Mesothelial cell of epicardium (in vitro differentiated cells): ENCODE data around the gene LAMA2. TPM values are rescaled to one million over a fixed set of nuclear protein-coding genes. Genes with fewer than 3 reads are reported as not detected.

Experiments
- DNase-seq, 2 experiments: peaks; one replicate each; pipeline ENCODE4 v3.0.0; 2021; ENCODE audit warnings: low spot score in 2 of 2; ENCODE audit not compliant: unreplicated experiment in 2 of 2
- H3K27ac Mint-ChIP-seq: 2 replicates; pipeline ENCODE4 v1.8.0; 2021; ENCODE audit warnings: mixed read lengths
- H3K27me3 Mint-ChIP-seq: 2 replicates; pipeline ENCODE4 v1.8.0; 2021; ENCODE audit warnings: low read depth, mixed read lengths
- H3K36me3 Mint-ChIP-seq: 2 replicates; pipeline ENCODE4 v1.8.0; 2021; ENCODE audit warnings: mixed read lengths
- H3K4me1 Mint-ChIP-seq: 2 replicates; pipeline ENCODE4 v1.8.0; 2021; ENCODE audit warnings: mixed read lengths
- H3K4me3 Mint-ChIP-seq: 2 replicates; pipeline ENCODE4 v1.8.0; 2021; ENCODE audit warnings: mild to moderate bottlenecking, moderate library complexity, mixed read lengths
- H3K9me3 Mint-ChIP-seq: 2 replicates; pipeline ENCODE4 v1.8.0; 2021; ENCODE audit warnings: mixed read lengths
- CTCF ChIP-seq: fragments of 200-600 bp; sonication (generic); IDR thresholded peaks from one replicate; pipeline ENCODE4 v1.5.0; 2021; ENCODE audit warnings: antibody characterized with exemption; ENCODE audit not compliant: unreplicated experiment
- total RNA-seq: library from RNA; stranded (reverse); gene quantifications from 3 replicates; pipeline ENCODE4 v1.2.1, GENCODE V29; 2021

LAMA2 gene
- total RNA-seq, 1 donor from 2014 or later = 63.2 TPM

- H3K27me3 Mint-ChIP-seq = no peaks in the 10 kb centered on the region
- no peak overlapping the region for H3K4me3 Mint-ChIP-seq
- no peaks in the 10 kb centered on the region for H3K9me3 Mint-ChIP-seq
- no peak for TF ChIP-seq CTCF
- H3K27ac Mint-ChIP-seq = no peak overlapping the region
- H3K4me1 Mint-ChIP-seq = peaks cover 13% of the 10 kb centered on the region
- DNase-seq = no peak
- peaks cover 2% of the 10 kb centered on the region for H3K36me3 Mint-ChIP-seq
These were observed 468.9 kb downstream of the LAMA2 start for GRCh38 chr6:129351807-129352206.

GRCh38 chr6:129353067-129353466 is 470.1 kb downstream of the LAMA2 start:
- no peaks in the 10 kb centered on the region for H3K27me3 Mint-ChIP-seq
- no peak overlapping the region for H3K27ac Mint-ChIP-seq
- no peaks in the 10 kb centered on the region for H3K9me3 Mint-ChIP-seq
- H3K4me3 Mint-ChIP-seq = no peak overlapping the region
- H3K36me3 Mint-ChIP-seq = no peaks in the 10 kb centered on the region
- DNase-seq = no peak
- H3K4me1 Mint-ChIP-seq = peaks cover 13% of the 10 kb centered on the region
- TF ChIP-seq CTCF = no peak

GRCh38 chr6:129356129-129356528 is 473.2 kb downstream of the LAMA2 start:
- DNase-seq = no peak
- Mint-ChIP-seq H3K4me1 (peaks cover 23% of the 10 kb centered on the region), H3K27me3 (no peaks in the 10 kb centered on the region), H3K36me3 (no peaks in the 10 kb centered on the region), H3K9me3 (no peaks in the 10 kb centered on the region), H3K4me3 (no peak overlapping the region), H3K27ac (no peak overlapping the region)
- no peak for TF ChIP-seq CTCF

- H3K27ac Mint-ChIP-seq = no peak overlapping the region
- no peak overlapping the region for H3K4me3 Mint-ChIP-seq
- H3K36me3 Mint-ChIP-seq = peaks cover 7% of the 10 kb centered on the region
- peaks cover 4% of the 10 kb centered on the region for H3K9me3 Mint-ChIP-seq
- H3K4me1 Mint-ChIP-seq = peaks cover 15% of the 10 kb centered on the region
- H3K27me3 Mint-ChIP-seq = no peaks in the 10 kb centered on the region
- TF ChIP-seq CTCF = no peak
- DNase-seq = no peak
These were observed 477.1 kb downstream of the LAMA2 start for GRCh38 chr6:129359811-129360681.

GRCh38 chr6:129360682-129360955 is 477.7 kb downstream of the LAMA2 start:
- H3K27me3 Mint-ChIP-seq = no peaks in the 10 kb centered on the region
- no peak overlapping the region for H3K27ac Mint-ChIP-seq
- TF ChIP-seq CTCF = no peak
- no peak overlapping the region for H3K4me3 Mint-ChIP-seq
- DNase-seq = no peak
- H3K9me3 Mint-ChIP-seq = peaks cover 4% of the 10 kb centered on the region
- peaks cover 15% of the 10 kb centered on the region for H3K4me1 Mint-ChIP-seq
- peaks cover 7% of the 10 kb centered on the region for H3K36me3 Mint-ChIP-seq
